H9 (cell line): ENCODE results near the gene PIAS4. TPM values are rescaled to one million over a fixed set of nuclear protein-coding genes. Genes with fewer than 3 reads are reported as not detected.

Source experiments
- DNase-seq: peaks from one replicate; pipeline ENCODE4 v3.0.0-alpha.2; 2017
- H2AFZ ChIP-seq: one replicate; pipeline ENCODE4 v1.6.1; 2013; ENCODE audit warnings: mild to moderate bottlenecking, low read length, control low read depth, moderate library complexity
- H2AK5ac ChIP-seq: 2 replicates; pipeline ENCODE4 v1.6.1; 2013; ENCODE audit warnings: low read length, control low read depth, mixed read lengths; ENCODE audit not compliant: insufficient read length
- H2BK120ac ChIP-seq: one replicate; pipeline ENCODE4 v1.6.1; 2013; ENCODE audit warnings: low read depth, mild to moderate bottlenecking, low read length, control low read depth, inconsistent platforms; ENCODE audit not compliant: poor library complexity, severe bottlenecking
- H2BK12ac ChIP-seq: 2 replicates; pipeline ENCODE4 v1.6.1; 2013; ENCODE audit warnings: low read length, control low read depth, mixed read lengths, low read depth; ENCODE audit not compliant: insufficient read length
- H2BK15ac ChIP-seq: 2 replicates; pipeline ENCODE4 v1.6.1; 2013; ENCODE audit warnings: low read depth, low read length, control low read depth
- H2BK20ac ChIP-seq: one replicate; pipeline ENCODE4 v1.6.1; 2013; ENCODE audit warnings: low read depth, mild to moderate bottlenecking, low read length, control low read depth, inconsistent platforms; ENCODE audit not compliant: poor library complexity, severe bottlenecking
- H2BK5ac ChIP-seq: 2 replicates; pipeline ENCODE4 v1.6.1; 2013; ENCODE audit warnings: low read length, control low read depth, mixed read lengths; ENCODE audit not compliant: insufficient read length
- H3K14ac ChIP-seq: 2 replicates; pipeline ENCODE4 v1.6.1; 2013; ENCODE audit warnings: low read length, control low read depth; ENCODE audit not compliant: insufficient read depth
- H3K18ac ChIP-seq: 2 replicates; pipeline ENCODE4 v1.6.1; 2013; ENCODE audit warnings: low read depth, mild to moderate bottlenecking, mixed read lengths, low read length, control low read depth; ENCODE audit not compliant: insufficient read length
- H3K23ac ChIP-seq: 2 replicates; pipeline ENCODE4 v1.6.1; 2013; ENCODE audit warnings: low read length, control low read depth, mixed read lengths, low read depth; ENCODE audit not compliant: insufficient read length
- H3K23me2 ChIP-seq: 2 replicates; pipeline ENCODE4 v1.6.1; 2013; ENCODE audit warnings: low read depth, mild to moderate bottlenecking, mixed read lengths, low read length, control low read depth; ENCODE audit not compliant: insufficient read length, poor library complexity, severe bottlenecking
- H3K27ac ChIP-seq: 2 replicates; pipeline ENCODE4 v1.5.1; 2013; ENCODE audit warnings: low read length, control low read depth, mixed read lengths, low read depth; ENCODE audit not compliant: insufficient read length
- H3K27me3 ChIP-seq: 2 replicates; pipeline ENCODE4 v1.6.1; 2013; ENCODE audit warnings: low read length, control low read depth, inconsistent platforms; ENCODE audit not compliant: insufficient read depth
- H3K4ac ChIP-seq: 2 replicates; pipeline ENCODE4 v1.6.1; 2013; ENCODE audit warnings: low read depth, mild to moderate bottlenecking, control low read depth, inconsistent platforms, low read length, moderate library complexity
- H3K4me1 ChIP-seq: 2 replicates; pipeline ENCODE4 v1.6.1; 2013; ENCODE audit warnings: low read length, control low read depth, inconsistent platforms; ENCODE audit not compliant: insufficient read depth
- H3K4me2 ChIP-seq: 2 replicates; pipeline ENCODE4 v1.6.1; 2013; ENCODE audit warnings: low read length, control low read depth, mixed read lengths; ENCODE audit not compliant: insufficient read length, insufficient read depth
- H3K56ac ChIP-seq: 2 replicates; pipeline ENCODE4 v1.6.1; 2013; ENCODE audit warnings: low read depth, mild to moderate bottlenecking, mixed read lengths, low read length, control low read depth; ENCODE audit not compliant: insufficient read length
- H3K79me1 ChIP-seq: 2 replicates; pipeline ENCODE4 v1.6.1; 2013; ENCODE audit warnings: low read depth, mild to moderate bottlenecking, moderate library complexity, low read length, control low read depth, inconsistent platforms; ENCODE audit not compliant: insufficient read depth, poor library complexity, severe bottlenecking
- H3K79me2 ChIP-seq: 2 replicates; pipeline ENCODE4 v1.6.1; 2013; ENCODE audit warnings: low read length, control low read depth, inconsistent platforms; ENCODE audit not compliant: insufficient read depth
- H3K9ac ChIP-seq: 2 replicates; pipeline ENCODE4 v1.6.1; 2013; ENCODE audit warnings: low read length, control low read depth, mixed read lengths; ENCODE audit not compliant: insufficient read length; ENCODE audit errors: extremely low read depth
- H3K9me3 ChIP-seq: one replicate; pipeline ENCODE4 v1.6.1; 2013; ENCODE audit warnings: low read depth, low read length, inconsistent platforms; ENCODE audit not compliant: control insufficient read depth
- H3T11ph ChIP-seq: one replicate; pipeline ENCODE4 v1.6.1; 2013; ENCODE audit warnings: mild to moderate bottlenecking, low read length, control low read depth, inconsistent platforms
- H4K20me1 ChIP-seq: one replicate; pipeline ENCODE4 v1.6.1; 2013; ENCODE audit not compliant: control insufficient read depth, insufficient read length, insufficient read depth
- H4K5ac ChIP-seq: 2 replicates; pipeline ENCODE4 v1.6.1; 2013; ENCODE audit warnings: low read depth, mild to moderate bottlenecking, mixed read lengths, low read length, control low read depth; ENCODE audit not compliant: insufficient read length
- H4K8ac ChIP-seq: replicated peaks from 2 replicates; pipeline ENCODE4 v1.6.1; 2013; ENCODE audit warnings: low read length, control low read depth, mixed read lengths, low read depth; ENCODE audit not compliant: insufficient read length
- H4K91ac ChIP-seq: 2 replicates; pipeline ENCODE4 v1.6.1; 2013; ENCODE audit warnings: low read depth, mild to moderate bottlenecking, moderate library complexity, mixed read lengths, low read length, control low read depth; ENCODE audit not compliant: insufficient read length
- H3K27ac Mint-ChIP-seq, 3 experiments: 2 replicates in 2 of 3; 3 replicates in 1 of 3; pipeline ENCODE4 v1.8.0; 2020 to 2021; ENCODE audit warnings: mixed read lengths in 3 of 3, mild to moderate bottlenecking in 1 of 3, moderate library complexity in 1 of 3
- H3K27me3 Mint-ChIP-seq: 2 replicates; pipeline ENCODE4 v1.8.0; 2021; ENCODE audit warnings: low read depth, mild to moderate bottlenecking, moderate library complexity, mixed read lengths
- H3K36me3 Mint-ChIP-seq, 3 experiments: 2 replicates in 2 of 3; 3 replicates in 1 of 3; pipeline ENCODE4 v1.8.0; 2020 to 2021; ENCODE audit warnings: low read depth in 3 of 3, mixed read lengths in 3 of 3; ENCODE audit not compliant: insufficient read depth in 1 of 3
- H3K4me1 Mint-ChIP-seq, 2 experiments: 2 replicates each; pipeline ENCODE4 v1.8.0; 2020; ENCODE audit warnings: mixed read lengths in 2 of 2
- H3K4me3 Mint-ChIP-seq, 2 experiments: 2 replicates in 1 of 2; 3 replicates in 1 of 2; pipeline ENCODE4 v1.8.0; 2020 to 2021; ENCODE audit warnings: mild to moderate bottlenecking in 2 of 2, mixed read lengths in 2 of 2, moderate library complexity in 1 of 2
- H3K9me3 Mint-ChIP-seq, 2 experiments: 2 replicates in 1 of 2; 3 replicates in 1 of 2; pipeline ENCODE4 v1.8.0; 2020; ENCODE audit warnings: mild to moderate bottlenecking in 2 of 2, mixed read lengths in 2 of 2, moderate library complexity in 1 of 2
- WGBS: extraction: QIAGEN DNeasy Blood & Tissue Kit; methylation state at CpG from one replicate; pipeline ENCODE4 v1.1.7; 2013; ENCODE audit warnings: missing lambda C conversion rate, low lambda C conversion rate, mixed read lengths; ENCODE audit not compliant: insufficient read length; ENCODE audit errors: extremely low coverage; 5-methylcytosine and 5-hydroxymethylcytosine counted together
- total RNA-seq: library from RNA; stranded (reverse); gene quantifications from 2 replicates; pipeline ENCODE4 v1.2.1, GENCODE V29; 2021
- TF ChIP-seq, protein P1 (sequence below): fragments of 200-600 bp; sonication (generic); conservative IDR thresholded peaks from 3 replicates; pipeline ENCODE4 v1.8.0; 2021; ENCODE audit warnings: antibody characterized with exemption, mild to moderate bottlenecking

Gene PIAS4
- total RNA-seq, 1 experiment from 2014 or later, result 52.0 TPM

- H3K9me3 ChIP-seq, result no peaks in the 10 kb centered on the region
- no peak for DNase-seq
- no peak overlapping the region for H2BK20ac ChIP-seq
- no peak overlapping the region for H3K56ac ChIP-seq
- H2AK5ac ChIP-seq, result no peak overlapping the region
- H2AFZ ChIP-seq, result no peak overlapping the region
- H3K14ac ChIP-seq, result no peak overlapping the region
- no peak overlapping the region for H4K91ac ChIP-seq
- no peak overlapping the region for H3K23ac ChIP-seq
- H3K27ac Mint-ChIP-seq, result peak overlapping the region in 2 of 3 experiments; percentile 39 to 86; a peak in 2 of 7 replicates
- H3K36me3 Mint-ChIP-seq, result peaks cover 6 to 29% (median 22%) of the 10 kb centered on the region in 3 experiments; a peak in 6 of 7 replicates
- H3K18ac ChIP-seq, result no peak overlapping the region
- H3K9me3 Mint-ChIP-seq, result no peaks in the 10 kb centered on the region
- TF ChIP-seq, protein P1, sequence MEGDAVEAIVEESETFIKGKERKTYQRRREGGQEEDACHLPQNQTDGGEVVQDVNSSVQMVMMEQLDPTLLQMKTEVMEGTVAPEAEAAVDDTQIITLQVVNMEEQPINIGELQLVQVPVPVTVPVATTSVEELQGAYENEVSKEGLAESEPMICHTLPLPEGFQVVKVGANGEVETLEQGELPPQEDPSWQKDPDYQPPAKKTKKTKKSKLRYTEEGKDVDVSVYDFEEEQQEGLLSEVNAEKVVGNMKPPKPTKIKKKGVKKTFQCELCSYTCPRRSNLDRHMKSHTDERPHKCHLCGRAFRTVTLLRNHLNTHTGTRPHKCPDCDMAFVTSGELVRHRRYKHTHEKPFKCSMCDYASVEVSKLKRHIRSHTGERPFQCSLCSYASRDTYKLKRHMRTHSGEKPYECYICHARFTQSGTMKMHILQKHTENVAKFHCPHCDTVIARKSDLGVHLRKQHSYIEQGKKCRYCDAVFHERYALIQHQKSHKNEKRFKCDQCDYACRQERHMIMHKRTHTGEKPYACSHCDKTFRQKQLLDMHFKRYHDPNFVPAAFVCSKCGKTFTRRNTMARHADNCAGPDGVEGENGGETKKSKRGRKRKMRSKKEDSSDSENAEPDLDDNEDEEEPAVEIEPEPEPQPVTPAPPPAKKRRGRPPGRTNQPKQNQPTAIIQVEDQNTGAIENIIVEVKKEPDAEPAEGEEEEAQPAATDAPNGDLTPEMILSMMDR, result no peak
- H2BK12ac ChIP-seq, result no peak overlapping the region
- H2BK15ac ChIP-seq, result no peak overlapping the region
- H3K79me1 ChIP-seq, result peaks cover 11% of the 10 kb centered on the region
- no peaks in the 10 kb centered on the region for H3K27me3 ChIP-seq
- peaks cover 13 to 20% of the 10 kb centered on the region in 2 experiments for H3K4me1 Mint-ChIP-seq
- peaks cover 6% of the 10 kb centered on the region for H3K23me2 ChIP-seq
- no CpG with 5 or more reads among the region's 27 CpGs for WGBS
- H2BK5ac ChIP-seq, result no peak overlapping the region
- H3K4me1 ChIP-seq, result no peaks in the 10 kb centered on the region
- H2BK120ac ChIP-seq, result no peak overlapping the region
- no peak overlapping the region for H3K27ac ChIP-seq
- no peaks in the 10 kb centered on the region for H4K20me1 ChIP-seq
- H3K4ac ChIP-seq, result no peak overlapping the region
- no peak overlapping the region for H4K8ac ChIP-seq
- no peak overlapping the region for H4K5ac ChIP-seq
- peaks cover 17% of the 10 kb centered on the region; the same call in 1 of the 2 replicates for H3K79me2 ChIP-seq
- H3T11ph ChIP-seq, result no peak overlapping the region
- no peak overlapping the region for H3K9ac ChIP-seq
- H3K4me2 ChIP-seq, result no peak overlapping the region
- H3K27me3 Mint-ChIP-seq, result no peaks in the 10 kb centered on the region
- peak overlapping the region in 1 of 2 experiments; percentile 26; a peak in 1 of 5 replicates for H3K4me3 Mint-ChIP-seq
Measured at GRCh38 chr19:4012092-4012974, 4.8 kb downstream of the PIAS4 start.
